Measurements from ENCODE around the gene XRCC1.

DNA sequence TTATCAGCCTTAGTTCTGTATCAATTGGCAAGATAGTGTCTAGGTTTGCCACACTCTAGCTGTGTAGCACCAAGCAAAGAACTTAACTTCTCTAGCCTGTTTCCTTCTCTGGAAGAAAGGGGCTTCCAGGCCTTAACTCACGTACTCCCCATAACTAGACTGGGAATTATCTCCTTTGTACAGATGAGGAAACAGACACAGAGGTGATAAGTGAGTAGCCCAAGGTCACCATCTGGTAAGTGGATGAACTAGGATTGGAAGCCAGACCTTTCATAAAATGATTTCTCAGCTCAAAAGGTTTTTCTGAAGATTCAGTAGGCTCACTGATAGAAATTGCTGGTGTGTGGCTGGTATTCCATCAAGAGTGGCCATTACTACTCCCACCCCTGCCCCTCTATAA is 41.0 kb upstream of the XRCC1 start:
- TF ChIP-seq, protein P1, sequence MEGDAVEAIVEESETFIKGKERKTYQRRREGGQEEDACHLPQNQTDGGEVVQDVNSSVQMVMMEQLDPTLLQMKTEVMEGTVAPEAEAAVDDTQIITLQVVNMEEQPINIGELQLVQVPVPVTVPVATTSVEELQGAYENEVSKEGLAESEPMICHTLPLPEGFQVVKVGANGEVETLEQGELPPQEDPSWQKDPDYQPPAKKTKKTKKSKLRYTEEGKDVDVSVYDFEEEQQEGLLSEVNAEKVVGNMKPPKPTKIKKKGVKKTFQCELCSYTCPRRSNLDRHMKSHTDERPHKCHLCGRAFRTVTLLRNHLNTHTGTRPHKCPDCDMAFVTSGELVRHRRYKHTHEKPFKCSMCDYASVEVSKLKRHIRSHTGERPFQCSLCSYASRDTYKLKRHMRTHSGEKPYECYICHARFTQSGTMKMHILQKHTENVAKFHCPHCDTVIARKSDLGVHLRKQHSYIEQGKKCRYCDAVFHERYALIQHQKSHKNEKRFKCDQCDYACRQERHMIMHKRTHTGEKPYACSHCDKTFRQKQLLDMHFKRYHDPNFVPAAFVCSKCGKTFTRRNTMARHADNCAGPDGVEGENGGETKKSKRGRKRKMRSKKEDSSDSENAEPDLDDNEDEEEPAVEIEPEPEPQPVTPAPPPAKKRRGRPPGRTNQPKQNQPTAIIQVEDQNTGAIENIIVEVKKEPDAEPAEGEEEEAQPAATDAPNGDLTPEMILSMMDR (IDR thresholded peaks at IDR 0.05; ENCODE audit: borderline replicate concordance, extremely low read depth, low read length, poor library complexity, severe bottlenecking) = no peak
- no peak for TF ChIP-seq EZH2 (IDR thresholded peaks at IDR 0.05; ENCODE audit: borderline replicate concordance, low read depth, low read length, severe bottlenecking)
